ENCODE measurements around the gene ERBB2. TPM values are rescaled to one million over a fixed set of nuclear protein-coding genes. Genes with fewer than 3 reads are reported as not detected.

ERBB2 gene
- total and polyA plus RNA-seq, 9 of the 15 experiments (the other 6 are each of a cell fraction or from before 2014, with no cell fraction given) = 0.74 to 5.6 (median 3.3) TPM

GRCh38 chr17:39663688-39664580 lies 35.9 kb upstream of the ERBB2 start (continued):
- TF ChIP-seq ZNF280A (IDR thresholded peaks at IDR 0.05; ENCODE audit: low read depth, partially characterized antibody) (no peak), RB1 (IDR thresholded peaks at IDR 0.05; ENCODE audit: low read depth) (peak; percentile 48; the same call in 1 of the 2 replicates), HNRNPUL1 (IDR thresholded peaks at IDR 0.05; ENCODE audit: low read length) (no peak), SRSF9 (IDR thresholded peaks at IDR 0.05; ENCODE audit: borderline replicate concordance, low read depth, low read length) (no peak), YY1 (IDR thresholded peaks at IDR 0.05; ENCODE audit: borderline replicate concordance in 1 of 3, control insufficient read depth in 1 of 3, extremely low read depth in 1 of 3, insufficient read depth in 3 of 3, insufficient read length in 1 of 3, insufficient replicate concordance in 2 of 3, low read depth in 1 of 3, low read length in 2 of 3) (peak in 1 of 3 experiments; percentile 10), ZNF263 (CRISPR knock-in tag; IDR thresholded peaks at IDR 0.05; ENCODE audit: borderline replicate concordance) (no peak), ARID1B (IDR thresholded peaks at IDR 0.05) (peak; percentile 16; the same call in 1 of the 2 replicates), BRF1 (IDR thresholded peaks at IDR 0.05; ENCODE audit: borderline replicate concordance, extremely low read depth, insufficient read length) (no peak), TRIM28 (IDR thresholded peaks at IDR 0.05) (0 out of 2 replicates have a peak, but pooled peaks have one; percentile 48), NFRKB (IDR thresholded peaks at IDR 0.05; ENCODE audit: low read depth) (no peak), CBX1 (IDR thresholded peaks at IDR 0.05; ENCODE audit: low read depth) (peak; percentile 50; the same call in 1 of the 2 replicates), U2AF1 (optimal IDR thresholded peaks at IDR 0.05; ENCODE audit: low read depth, low read length) (no peak), CHD1 (IDR thresholded peaks at IDR 0.05; ENCODE audit: low read length) (no peak), CHCHD3 (CRISPR knock-in tag; IDR thresholded peaks at IDR 0.05) (no peak), ZNF445 (CRISPR knock-in tag; IDR thresholded peaks at IDR 0.05; ENCODE audit: low read depth) (no peak), SMARCA5 (IDR thresholded peaks at IDR 0.05) (0 out of 2 replicates have a peak, but pooled peaks have one; percentile 58), POLR2AphosphoS2 (IDR thresholded peaks at IDR 0.05; ENCODE audit: low read length) (peak; percentile 31; the same call in 1 of the 2 replicates)
- TF ChIP-seq, protein P1, sequence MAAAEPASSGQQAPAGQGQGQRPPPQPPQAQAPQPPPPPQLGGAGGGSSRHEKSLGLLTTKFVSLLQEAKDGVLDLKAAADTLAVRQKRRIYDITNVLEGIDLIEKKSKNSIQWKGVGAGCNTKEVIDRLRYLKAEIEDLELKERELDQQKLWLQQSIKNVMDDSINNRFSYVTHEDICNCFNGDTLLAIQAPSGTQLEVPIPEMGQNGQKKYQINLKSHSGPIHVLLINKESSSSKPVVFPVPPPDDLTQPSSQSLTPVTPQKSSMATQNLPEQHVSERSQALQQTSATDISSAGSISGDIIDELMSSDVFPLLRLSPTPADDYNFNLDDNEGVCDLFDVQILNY (CRISPR knock-in tag; IDR thresholded peaks at IDR 0.05) = no peak
